Body of pancreas (tissue), 4 donors: Measurements from ENCODE around the gene TBRG4.

Experiments
- CTCF ChIP-seq, 7 experiments: fragments of 450-650 bp in 4 of 7; fragments of 200-600 bp in 3 of 7; sonication (generic) in 3 of 7; IDR thresholded peaks; one replicate each; pipeline ENCODE4 v1.5.1; 2016 to 2019; ENCODE audit warnings: antibody characterized with exemption in 7 of 7
- POLR2A ChIP-seq, 3 donors: fragments of 450-650 bp; IDR thresholded peaks; one replicate each; pipeline ENCODE4 v1.6.1; 2016; ENCODE audit warnings: antibody characterized with exemption in 3 of 3, mild to moderate bottlenecking in 2 of 3

GRCh38 chr7:45053941-45054340 is 57.6 kb downstream of the TBRG4 start:
- TF ChIP-seq CTCF (IDR thresholded peaks at IDR 0.05) (no peak), POLR2A (IDR thresholded peaks at IDR 0.05) (no peak)
